Cardiac fibroblast (primary cell): Measurements from ENCODE around the gene TCTN1.
"Not testable (repeated sequence)": the region's sequence is repeated elsewhere in the genome, so short reads cannot be mapped to it uniquely, and the experiment has no call there.

ENCODE experiments used
- DNase-seq, 2 donors: peaks; one replicate each; pipeline versions ENCODE4 v3.0.0 to v3.0.0-alpha.2; 2010; ENCODE audit warnings: low read depth in 2 of 2
- H3K4me3 ChIP-seq, 2 donors: replicated peaks in 1 of 2; 1 replicate in 1 of 2; 2 replicates in 1 of 2; pipeline ENCODE4 v1.5.1; 2011; ENCODE audit warnings: low read depth in 2 of 2, low read length in 2 of 2, mild to moderate bottlenecking in 2 of 2, moderate library complexity in 1 of 2
- CTCF ChIP-seq: IDR thresholded peaks from one replicate; pipeline ENCODE4 v1.5.1; 2011; ENCODE audit warnings: low read depth, mild to moderate bottlenecking, low read length, inconsistent platforms

The TCTN1 gene

GRCh38 chr12:110638796-110639195 is 24.9 kb downstream of the TCTN1 start:
- TF ChIP-seq CTCF, result no peak
- H3K4me3 ChIP-seq, result no peak overlapping the region
- DNase-seq, result no peak

GRCh38 chr12:110639336-110640141 is 25.6 kb downstream of the TCTN1 start:
- TF ChIP-seq CTCF, result no peak
- no peak overlapping the region for H3K4me3 ChIP-seq
- DNase-seq, result peak; percentile 51 to 80

- TF ChIP-seq CTCF, result no peak
- DNase-seq, result no peak
- H3K4me3 ChIP-seq, result no peak overlapping the region
Observed at GRCh38 chr12:110640275-110641025, 26.5 kb downstream of the TCTN1 start.

- TF ChIP-seq CTCF, result no peak
- peak in 1 of 2 donors; percentile 53 for DNase-seq
- H3K4me3 ChIP-seq, result no peak overlapping the region
Observed at GRCh38 chr12:110641521-110641920, 27.6 kb downstream of the TCTN1 start.

- DNase-seq, result no peak
- no peak for TF ChIP-seq CTCF
- no peak overlapping the region for H3K4me3 ChIP-seq
Observed at GRCh38 chr12:110647631-110648040, 33.7 kb downstream of the TCTN1 start.

- no peak for DNase-seq
- no peak for TF ChIP-seq CTCF
- no peak overlapping the region for H3K4me3 ChIP-seq
Observed at GRCh38 chr12:110649341-110649847, 35.5 kb downstream of the TCTN1 start.

- H3K4me3 ChIP-seq, DNase-seq: not testable (repeated sequence)
Observed at GRCh38 chr12:110654238-110654637, 40.3 kb downstream of the TCTN1 start.
